OCI-M2 (cell line): ENCODE data around the gene NECAB2.

ENCODE experiments used
- DNase-seq: peaks from one replicate; lab custom pipeline; 2025; ENCODE audit not compliant: unreplicated experiment; lab: John Stamatoyannopoulos, UW

Gene NECAB2

DNA sequence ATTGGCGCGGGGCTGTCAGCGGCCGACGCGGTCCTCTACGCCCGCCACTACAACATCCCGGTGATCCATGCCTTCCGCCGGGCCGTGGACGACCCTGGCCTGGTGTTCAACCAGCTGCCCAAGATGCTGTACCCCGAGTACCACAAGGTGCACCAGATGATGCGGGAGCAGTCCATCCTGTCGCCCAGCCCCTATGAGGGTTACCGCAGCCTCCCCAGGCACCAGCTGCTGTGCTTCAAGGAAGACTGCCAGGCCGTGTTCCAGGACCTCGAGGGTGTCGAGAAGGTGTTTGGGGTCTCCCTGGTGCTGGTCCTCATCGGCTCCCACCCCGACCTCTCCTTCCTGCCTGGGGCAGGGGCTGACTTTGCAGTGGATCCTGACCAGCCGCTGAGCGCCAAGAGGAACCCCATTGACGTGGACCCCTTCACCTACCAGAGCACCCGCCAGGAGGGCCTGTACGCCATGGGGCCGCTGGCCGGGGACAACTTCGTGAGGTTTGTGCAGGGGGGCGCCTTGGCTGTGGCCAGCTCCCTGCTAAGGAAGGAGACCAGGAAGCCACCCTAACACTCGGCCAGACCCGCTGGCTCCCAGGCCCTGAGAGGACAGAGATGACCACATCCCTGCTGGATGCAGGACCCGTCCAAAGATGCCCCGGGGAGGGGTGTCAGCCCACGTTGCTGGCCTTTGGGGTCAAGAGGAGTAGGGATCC is 2.4 kb upstream of the NECAB2 start:
- no peak for DNase-seq

DNA sequence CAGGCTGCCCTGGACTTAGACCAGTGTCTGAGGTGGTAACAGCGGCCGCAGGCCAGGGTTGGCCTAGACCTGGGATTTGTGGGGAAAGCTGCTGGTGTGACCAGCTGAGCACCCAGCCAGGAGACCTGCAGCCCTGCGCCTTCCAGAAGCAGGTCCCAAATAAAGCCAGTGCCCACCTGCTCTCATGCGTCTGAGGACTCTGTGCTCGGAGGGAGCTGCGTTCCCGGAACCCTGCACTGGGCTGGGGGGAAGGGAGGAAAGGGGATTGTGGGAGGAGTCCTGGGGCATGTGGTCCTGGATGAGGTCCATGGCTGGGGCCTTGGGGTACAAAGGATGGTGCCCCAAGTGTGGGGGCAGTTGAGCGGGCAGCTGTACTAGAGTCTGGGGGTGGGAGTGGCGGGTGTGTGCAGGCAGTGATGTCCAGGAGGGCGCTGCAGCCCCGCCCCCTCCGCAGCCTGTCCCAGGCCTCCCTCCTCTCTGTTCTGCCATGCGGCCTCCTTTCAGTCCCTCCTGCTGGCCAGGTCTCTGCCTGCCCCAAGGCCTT is 1.8 kb upstream of the NECAB2 start:
- no peak for DNase-seq

DNA sequence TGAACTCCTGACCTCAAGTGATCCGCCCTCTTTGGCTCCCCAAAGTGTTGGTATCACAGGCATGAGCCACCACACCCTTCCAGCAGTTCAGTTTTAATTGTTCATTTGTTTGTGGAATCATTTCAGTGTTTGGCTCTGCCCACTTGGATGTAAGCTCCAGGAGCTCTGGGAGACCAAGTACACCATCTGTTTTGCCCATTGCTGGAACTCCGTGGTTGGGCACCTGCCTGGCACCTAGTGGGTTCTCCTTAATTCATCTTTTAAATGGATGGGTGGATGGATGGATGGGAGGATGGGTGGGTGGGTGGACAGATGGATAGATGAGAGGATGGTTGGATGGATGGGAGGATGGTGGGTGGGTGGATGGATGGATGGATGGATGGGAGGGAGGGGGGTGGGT is 953 bp upstream of the NECAB2 start:
- DNase-seq, result no peak

DNA sequence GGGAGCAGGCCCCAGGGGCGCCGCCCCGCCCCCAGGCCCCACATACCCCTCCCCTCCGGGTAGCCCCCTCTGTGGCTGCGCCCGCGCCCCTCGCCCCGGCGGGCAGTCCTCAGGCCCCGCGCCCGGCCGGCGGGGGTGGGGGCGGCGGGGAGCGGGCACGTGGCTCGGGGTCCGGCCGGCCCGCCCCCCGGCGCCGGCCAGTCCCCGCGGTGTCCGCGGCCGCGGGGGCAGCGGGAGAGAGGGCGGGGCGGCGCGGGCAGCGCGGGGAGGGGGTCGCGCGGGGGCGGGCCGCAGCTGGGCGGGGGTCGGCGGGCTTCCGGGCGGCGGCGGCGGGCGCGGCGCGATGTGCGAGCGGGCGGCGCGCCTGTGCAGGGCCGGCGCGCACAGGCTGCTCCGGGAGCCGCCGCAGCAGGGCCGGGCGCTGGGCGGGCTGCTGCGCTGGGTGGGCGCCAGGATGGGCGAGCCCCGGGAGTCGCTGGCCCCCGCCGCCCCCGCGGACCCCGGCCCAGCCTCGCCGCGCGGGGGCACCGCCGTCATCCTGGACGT is 335 bp downstream of the NECAB2 start:
- DNase-seq, result no peak

DNA sequence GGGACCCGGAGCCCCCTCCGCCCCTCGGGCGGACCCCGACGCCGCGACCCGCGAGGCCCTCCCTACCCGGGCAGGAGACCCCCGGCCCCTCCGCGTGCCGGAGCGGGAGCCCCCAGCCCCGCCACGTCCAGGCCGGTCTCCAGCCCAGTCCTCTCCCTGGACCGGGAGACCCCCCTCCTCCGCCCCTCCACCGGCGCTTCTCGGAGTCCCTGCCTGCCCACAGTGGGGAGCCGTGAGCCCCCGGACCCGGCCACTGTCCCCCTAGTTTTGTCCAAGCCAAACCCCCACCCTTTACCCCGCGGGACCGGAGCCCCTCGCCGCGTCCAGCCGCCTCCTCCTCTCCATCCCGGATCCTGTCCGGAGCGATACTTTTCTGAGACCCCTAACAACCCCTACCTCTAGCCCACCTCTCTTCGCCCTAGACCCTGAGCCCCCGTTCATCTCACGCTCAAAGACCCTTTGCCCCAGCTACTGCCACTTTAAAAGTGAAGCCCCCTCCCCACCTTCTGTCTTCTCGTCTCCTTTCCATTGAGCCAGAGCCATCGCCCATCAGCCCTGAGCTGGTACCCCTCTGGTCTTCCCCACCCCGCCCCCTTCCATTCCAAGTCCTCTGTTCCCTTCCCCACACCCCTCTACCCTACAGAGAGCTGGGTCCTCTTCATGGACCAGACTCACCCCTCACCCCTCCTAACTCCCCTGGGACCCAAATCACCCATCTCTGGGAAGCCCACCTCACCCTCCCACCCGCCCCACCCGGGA is 1.0 kb downstream of the NECAB2 start:
- no peak for DNase-seq

DNA sequence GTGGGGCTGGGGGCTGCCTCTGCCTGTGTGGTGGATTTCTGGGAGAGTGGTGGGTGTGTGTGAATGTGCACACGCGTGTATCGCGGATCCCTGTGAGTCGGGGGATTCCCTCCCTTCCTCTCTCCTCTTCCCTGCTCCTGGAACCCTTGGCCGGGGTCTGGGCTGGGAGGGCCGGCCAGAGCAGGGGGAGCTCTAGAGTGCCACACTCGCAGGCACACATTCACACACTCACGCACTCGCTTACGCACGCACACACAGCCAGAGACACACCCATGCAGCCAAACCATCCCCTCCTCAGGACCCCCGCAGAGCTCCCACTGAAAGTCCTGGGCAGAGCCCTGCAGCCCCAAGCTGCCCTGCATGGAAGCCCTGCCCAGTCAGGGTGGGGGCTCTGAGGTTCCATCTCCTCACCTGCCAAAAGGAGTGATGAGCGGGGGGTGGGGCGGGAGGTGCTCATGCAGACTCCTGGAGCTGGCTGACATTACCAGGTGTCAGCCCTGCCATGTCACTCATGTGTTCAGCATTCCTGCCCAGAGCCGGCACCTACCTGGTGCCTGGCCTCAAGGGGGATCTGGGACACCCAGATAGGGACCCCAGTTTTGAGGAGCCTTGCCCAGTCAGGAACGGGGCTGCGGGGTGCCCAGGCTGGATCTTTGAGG is 1.9 kb downstream of the NECAB2 start:
- no peak for DNase-seq

DNA sequence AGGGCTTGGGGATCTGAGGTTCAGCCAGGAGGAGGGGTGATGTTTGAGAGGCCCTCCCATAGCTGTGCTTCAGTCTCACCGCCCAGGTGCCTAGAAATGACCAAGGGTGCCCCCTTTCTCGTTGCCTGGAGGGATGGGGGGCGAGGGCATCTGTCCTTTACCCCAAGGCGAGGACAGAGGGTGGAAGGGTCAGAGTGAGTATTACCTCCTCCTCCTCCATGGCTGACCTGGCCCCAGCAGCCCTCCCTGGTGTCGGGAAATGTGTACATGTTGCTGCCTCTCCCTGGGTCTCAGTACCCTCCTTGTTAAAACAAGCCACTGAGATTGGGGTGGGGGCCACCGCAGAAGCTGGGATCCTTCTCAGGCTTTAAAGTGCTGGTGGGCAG is 2.4 kb downstream of the NECAB2 start:
- no peak for DNase-seq

DNA sequence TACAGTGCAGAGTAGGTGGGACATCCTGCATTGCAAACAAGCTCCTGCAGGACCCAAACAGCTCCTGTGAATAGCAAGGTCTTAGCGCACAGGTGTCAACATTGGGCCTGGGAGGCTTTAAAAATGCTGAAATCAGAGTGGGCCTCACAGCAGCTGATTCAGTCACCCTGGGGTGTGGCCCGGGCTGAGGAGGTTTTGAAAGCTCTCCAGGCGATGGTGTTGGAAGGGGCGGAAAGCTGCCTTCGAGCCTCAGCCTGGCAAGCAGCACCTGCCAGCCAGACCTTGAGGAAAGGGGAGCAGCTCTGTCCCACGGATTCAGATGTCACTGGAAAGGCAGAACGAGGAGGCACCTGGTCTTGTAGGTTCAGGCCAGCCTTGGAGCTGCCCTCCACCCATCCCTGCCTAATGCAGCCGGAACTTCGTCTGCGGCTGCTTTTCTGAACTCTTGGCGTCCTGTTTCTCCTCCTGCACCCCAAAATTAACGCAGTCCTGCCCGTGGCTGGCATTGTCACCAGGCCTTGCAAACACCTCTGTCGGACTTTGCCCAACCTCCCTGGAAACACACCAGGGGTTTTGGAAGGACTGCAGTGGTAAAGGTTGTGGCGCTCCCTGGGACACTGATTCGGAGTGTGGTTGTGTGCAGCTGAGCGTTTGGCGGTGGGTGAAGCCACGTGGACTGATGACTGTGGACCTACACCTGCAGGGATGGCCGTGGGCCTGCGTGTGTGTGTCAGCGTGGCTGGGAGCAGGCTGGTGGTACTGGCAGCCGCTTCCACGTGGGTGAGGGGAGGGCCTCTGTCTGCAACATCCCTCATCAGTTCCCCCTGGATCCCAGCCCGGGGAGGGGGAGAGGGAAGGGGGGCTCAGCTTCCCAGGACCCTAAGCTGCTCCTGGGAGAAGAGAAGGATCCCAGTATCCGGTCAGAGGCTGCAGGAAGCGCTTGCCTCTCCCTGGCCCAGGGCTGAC is 3.4 kb downstream of the NECAB2 start:
- no peak for DNase-seq

DNA sequence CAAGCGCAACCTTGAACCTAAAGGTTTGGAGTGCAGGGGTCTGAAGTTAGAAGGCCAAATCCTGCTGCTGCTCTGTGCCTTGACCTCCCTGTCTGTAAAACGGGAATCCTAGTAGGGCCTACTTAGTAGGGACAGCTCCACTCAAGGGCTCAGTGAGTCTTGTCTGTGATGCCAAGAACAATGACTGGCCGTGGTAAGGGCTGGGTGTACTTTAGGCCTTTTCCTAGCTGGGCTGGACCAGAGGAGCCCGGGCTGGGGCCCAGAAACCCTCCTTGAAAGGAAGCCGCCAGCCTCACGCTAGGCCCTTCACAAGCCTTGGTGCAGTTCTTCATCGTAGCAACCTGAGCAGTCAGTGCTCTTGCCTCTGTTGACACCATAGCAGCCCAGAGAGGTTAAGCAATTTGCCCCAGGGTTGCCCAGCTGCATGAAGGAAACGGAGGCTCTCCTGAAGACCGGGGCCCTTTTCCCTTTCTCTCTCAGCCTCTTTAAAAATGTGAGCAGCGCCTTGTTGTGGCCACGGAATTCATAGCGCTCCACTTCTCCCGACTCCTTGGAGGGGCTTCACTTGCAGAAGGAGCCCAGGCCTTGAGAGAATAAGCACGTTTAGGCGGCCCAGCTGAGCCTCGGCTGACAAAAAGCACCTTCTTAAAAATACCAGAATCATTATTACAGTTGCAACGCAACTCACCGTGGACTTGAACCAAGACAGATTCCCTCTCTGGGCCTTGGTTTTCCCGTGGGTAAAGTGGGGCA is 4.4 kb downstream of the NECAB2 start:
- DNase-seq, result no peak

DNA sequence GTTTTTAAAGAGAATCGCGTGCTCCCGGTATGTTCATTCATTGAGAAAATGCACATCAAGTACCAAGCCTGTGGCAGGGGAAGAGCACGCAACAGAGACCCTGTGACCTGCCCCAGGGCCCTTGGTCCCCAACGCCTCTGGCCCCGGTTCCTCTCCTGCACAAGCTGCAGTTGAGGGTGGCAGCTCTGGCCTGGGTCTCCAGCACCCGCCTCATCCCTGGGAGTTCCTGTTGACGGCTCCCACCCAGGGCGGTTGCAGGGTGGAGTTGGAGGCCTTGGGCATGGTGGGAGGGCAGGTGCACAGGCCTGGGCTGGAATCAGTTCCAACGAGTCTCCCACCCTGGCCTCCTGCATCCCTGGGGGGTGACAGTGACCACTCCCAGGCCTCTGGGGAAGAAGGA is 5.0 kb downstream of the NECAB2 start:
- no peak for DNase-seq

DNA sequence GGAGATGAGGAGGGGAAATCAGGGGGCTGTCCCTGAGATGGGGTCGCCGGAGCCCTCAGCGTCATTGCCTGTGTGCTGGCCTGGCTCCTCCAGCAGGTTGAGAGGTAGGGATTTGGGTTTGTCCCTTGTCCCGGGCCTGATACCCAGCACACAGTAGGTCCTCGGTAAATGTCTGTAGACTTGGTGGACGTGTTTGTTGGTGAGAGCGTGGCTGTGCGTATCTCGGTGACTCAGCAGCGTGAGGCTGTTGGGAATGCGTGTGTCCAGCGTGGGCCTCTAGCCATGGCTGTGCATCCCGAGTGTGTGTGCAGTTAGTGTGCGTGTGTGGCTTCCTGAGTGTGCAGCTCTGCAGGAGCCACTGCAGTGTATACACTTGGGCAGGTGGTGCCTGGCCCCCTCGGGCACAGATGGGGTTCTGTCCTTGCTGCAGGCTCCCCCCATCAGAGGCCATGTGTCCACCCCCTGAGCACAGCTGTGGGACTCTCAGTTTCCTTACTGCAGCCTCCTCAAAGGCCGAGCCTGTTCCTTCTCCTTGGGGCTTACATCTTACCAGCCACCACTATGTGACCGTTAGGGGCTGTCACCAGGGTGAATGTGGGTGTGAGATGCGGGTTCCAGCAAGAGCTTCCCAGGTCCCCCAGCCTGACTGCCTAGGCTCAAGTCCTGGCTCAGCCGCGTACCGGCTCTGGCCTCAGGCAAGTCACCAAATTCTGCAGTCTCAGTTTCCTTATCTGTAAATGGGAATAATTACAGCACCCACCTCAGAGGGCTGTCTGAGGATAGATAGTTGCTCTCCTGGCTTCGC is 5.7 kb downstream of the NECAB2 start:
- no peak for DNase-seq

DNA sequence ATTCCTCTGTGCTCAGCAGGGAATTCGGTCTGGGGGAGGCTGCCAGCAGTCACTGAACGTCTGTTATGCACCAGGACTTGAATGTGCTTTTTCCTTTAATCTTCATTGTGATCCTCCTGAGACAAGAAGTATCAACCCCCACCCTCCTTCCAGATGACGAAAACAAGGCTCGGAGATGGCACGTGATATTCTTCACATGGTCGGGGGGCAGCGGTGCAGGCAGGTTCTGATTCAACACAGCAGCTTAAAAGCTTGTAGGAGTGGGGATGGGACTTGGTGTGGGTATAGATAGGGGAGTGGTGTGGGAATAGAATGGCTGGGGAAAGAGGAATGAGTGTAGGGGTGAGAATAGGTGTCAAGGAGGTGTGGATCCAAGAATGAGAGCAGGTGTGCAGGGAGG is 6.4 kb downstream of the NECAB2 start:
- DNase-seq, result no peak

DNA sequence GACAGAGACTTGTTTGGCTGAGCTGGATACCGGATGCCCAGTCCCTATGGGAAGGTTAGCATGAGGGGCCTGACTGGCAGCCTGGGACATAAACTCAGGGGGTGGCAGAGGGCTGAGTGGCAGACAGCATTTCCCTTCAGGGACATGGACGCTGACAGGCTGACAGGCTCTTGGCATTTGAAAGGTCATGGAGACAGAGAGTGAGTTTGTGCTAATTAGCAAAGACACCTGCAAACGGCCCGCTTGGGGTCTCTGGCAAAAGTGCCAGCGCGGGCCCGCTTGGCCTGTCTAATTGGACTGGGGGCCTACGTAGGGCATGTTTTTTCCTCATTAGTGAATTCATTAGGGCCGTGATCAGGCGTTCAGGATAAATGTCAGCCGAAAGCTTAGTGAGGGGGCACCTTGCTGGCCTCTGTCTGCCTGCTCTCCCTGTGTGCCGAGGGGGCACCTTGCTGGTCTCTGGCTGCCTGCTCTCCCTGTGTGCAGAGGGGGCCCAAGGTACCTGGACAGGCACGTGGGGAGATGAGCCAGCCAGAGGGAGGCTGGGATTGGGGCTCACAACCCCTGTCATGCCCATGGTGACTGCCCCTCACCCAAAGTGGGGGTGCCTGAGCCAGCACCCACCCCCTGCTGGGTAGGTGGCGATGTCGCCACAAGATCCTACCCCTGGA is 7.7 kb downstream of the NECAB2 start:
- DNase-seq, result no peak

DNA sequence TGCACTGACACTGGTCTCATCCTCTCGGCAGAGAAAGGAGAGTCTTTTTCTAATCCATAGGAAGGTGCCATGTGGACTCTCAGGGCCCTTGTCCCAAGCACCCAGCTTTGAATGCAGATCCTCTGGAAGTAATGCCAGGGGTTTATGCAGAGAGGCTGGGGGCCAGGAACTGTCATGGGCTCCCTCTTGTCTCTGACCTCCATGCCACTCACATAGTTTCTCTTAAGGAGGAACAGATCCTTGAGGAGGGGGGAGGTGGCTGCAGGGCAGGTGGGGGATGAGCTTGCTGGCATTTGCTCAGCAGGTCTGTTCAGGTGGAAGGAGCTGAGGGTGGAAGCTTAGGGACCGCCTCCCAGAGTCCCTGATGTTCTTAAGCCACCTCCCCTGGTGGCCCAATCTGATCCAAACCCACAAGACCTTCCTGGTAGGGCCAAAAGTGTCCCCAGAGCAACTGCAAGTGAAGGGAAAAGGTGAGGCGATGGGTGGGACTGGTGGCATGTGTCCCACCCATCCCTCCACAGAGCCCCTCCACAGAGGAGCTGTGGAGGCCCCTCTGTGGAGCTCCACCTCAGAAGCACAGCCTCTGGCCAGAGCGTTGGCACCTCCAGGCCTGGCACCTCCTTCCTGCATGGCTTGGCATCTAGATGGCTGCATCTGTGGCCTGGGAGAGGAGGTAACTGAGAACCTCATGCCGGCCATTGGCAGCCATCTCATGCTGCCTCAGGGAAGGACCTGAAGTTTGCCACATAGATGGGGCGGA is 9.2 kb downstream of the NECAB2 start:
- no peak for DNase-seq

DNA sequence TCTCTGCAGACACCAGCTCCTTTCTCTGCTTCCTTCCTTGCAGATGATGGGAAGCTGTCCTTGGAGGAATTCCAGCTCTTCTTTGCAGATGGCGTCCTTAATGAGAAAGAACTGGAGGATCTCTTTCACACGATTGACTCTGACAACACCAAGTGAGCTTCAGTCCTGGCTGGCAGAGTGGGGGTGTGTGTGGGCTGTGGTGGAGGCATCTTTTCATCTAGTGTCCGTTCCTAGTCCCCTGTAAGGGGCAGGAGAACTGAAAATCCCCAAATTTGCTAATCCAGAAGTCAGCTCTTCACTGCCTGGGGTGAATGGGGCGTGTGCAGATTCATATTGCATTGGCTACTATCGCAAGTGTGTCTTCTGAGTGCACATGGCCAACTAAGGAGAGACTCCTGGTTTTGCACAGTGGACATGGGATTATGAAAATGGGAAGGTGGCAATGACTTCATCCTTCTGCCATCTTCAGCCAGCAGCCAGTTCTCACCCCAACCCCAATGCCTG is 10.4 kb downstream of the NECAB2 start:
- no peak for DNase-seq

DNA sequence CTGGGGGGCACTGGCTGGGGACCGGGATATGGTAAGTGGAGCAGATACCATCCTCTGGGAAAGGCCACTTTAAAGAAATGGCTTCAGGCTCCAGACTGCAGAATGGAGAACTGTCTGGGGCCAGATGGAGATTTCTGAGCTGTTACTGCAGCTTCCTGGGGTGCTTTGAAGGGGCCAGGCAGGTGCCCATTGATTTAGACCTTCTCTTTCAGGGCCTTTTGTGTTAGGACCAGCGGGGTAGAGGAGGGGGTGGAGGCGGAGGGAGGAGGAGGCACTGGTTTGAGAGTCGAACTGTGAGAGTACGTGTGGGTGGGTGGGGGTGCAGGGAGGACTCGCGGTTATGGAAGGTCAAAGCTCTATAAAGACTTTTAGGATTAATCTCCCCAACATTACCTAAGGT is 11.4 kb downstream of the NECAB2 start:
- no peak for DNase-seq

DNA sequence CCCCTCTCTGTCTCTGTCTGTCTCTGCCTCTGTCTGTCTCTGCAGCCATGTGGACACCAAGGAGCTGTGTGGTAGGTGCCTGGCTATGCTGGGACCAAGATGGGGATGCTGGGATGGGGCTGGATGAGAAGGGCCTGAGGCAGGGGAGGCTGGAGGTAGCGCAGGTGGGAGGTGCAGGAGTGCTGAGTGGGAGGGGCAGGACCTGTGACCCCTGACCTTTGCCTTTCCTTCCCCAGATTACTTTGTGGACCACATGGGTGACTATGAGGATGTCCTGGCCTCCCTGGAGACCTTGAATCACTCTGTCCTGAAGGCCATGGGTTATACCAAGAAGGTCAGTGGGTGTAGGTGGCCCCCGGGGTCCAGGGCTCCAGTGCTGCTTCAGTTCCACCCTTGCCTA is 12.8 kb downstream of the NECAB2 start:
- DNase-seq, result no peak

DNA sequence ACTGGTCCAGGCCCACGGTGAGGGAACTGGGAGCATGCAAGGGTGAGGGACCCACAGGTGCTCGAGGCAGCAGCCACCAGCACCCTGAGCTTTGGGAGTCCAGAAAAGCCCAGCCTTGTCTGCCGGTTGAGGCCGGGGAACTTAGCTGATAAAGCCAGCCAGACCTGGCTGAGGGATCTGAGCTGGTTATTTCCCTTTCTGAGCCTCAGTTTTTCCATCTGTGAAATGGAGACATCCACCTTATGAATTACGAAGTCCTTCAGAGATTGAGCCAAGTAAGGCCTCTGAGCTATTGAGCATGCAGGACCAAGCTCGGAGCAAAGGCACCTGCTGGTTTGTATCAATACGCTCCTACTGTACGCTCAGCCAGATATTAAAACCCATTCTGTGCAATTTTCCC is 13.8 kb downstream of the NECAB2 start:
- DNase-seq, result no peak
